Peyer's patch (tissue), 4 donors: Measurements from ENCODE around the gene ZNF837. TPM values are rescaled to one million over a fixed set of nuclear protein-coding genes. Genes with fewer than 3 reads are reported as not detected.
A peak's percentile ranks its signal among the peaks of the same experiment; 100 is the strongest.

ENCODE experiments used
- DNase-seq, 3 donors: peaks; one replicate each; pipeline ENCODE4 v3.0.0-alpha.2; 2017 to 2019
- H3K27ac ChIP-seq, 4 donors: fragments of 200-600 bp; sonication (generic); one replicate each; pipeline ENCODE4 v1.5.1; 2016 to 2019
- H3K27me3 ChIP-seq, 2 donors: fragments of 200-600 bp; sonication (generic); one replicate each; pipeline ENCODE4 v1.5.1; 2019
- H3K36me3 ChIP-seq, 3 donors: fragments of 200-600 bp; sonication (generic); one replicate each; pipeline ENCODE4 v1.5.1; 2016 to 2019
- H3K4me1 ChIP-seq, 4 donors: fragments of 200-600 bp; sonication (generic); one replicate each; pipeline ENCODE4 v1.5.1; 2016 to 2019
- H3K4me3 ChIP-seq, 4 donors: fragments of 200-600 bp; sonication (generic); 1 replicate in 3 of 4; 2 replicates in 1 of 4; pipeline ENCODE4 v1.5.1; 2016 to 2019; ENCODE audit warnings: mild to moderate bottlenecking in 1 of 4
- H3K9me3 ChIP-seq, 4 donors: fragments of 200-600 bp; sonication (generic); one replicate each; pipeline ENCODE4 v1.5.1; 2016 to 2019; ENCODE audit warnings: mild to moderate bottlenecking in 1 of 4
- CTCF ChIP-seq, 6 experiments: fragments of 450-650 bp in 4 of 6; fragments of 200-600 bp in 2 of 6; sonication (generic) in 1 of 6; IDR thresholded peaks; one replicate each; pipeline ENCODE4 v1.5.1; 2017 to 2019; ENCODE audit warnings: antibody characterized with exemption in 6 of 6, mild to moderate bottlenecking in 3 of 6, moderate library complexity in 1 of 6
- POLR2A ChIP-seq, 2 donors: fragments of 450-650 bp; IDR thresholded peaks; one replicate each; pipeline ENCODE4 v1.5.1; 2017; ENCODE audit warnings: antibody characterized with exemption in 2 of 2, mild to moderate bottlenecking in 2 of 2, moderate library complexity in 2 of 2
- total RNA-seq, 4 donors: library from RNA; depleted of rRNA; stranded (reverse); fragments of >200 nt; gene quantifications; one replicate each; pipeline ENCODE4 v1.1.0, GENCODE V29; 2016

ZNF837 gene
- total RNA-seq, 4 donors from 2014 or later: 3.3 to 10.9 (median 7.7) TPM

- TF ChIP-seq CTCF (IDR thresholded peaks at IDR 0.05): no peak
- TF ChIP-seq POLR2A (IDR thresholded peaks at IDR 0.05): no peak
- H3K4me3 ChIP-seq: no peak overlapping the region
- H3K27me3 ChIP-seq: peaks cover 0 to 18% of the 10 kb centered on the region in 2 donors
- H3K9me3 ChIP-seq: no peaks in the 10 kb centered on the region
- H3K36me3 ChIP-seq: peaks cover 0 to 44% (median 0%) of the 10 kb centered on the region in 3 donors
- no peak for DNase-seq
- peaks cover 0 to 10% (median 0%) of the 10 kb centered on the region in 4 donors for H3K4me1 ChIP-seq
- H3K27ac ChIP-seq: no peak overlapping the region
Observed at GRCh38 chr19:58394821-58395219, 14.0 kb upstream of the ZNF837 start.

DNA sequence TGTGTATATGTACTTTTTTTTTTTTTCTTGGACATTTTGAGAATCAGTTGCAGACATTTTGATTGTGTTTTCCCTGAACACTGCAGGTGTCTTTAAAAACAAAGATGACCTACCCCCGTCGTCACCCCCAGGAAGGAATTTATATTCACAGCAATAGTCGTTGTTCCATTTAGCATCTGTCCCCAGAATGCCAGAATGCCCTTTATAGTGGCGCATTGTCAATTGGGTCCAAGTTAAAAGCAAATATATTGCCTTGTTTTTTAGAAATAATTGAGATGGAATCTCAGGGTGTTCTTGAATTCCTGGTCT lies 12.8 kb upstream of the ZNF837 start:
- Histone ChIP-seq H3K4me1 (peaks cover 0 to 10% (median 0%) of the 10 kb centered on the region in 4 donors), H3K27me3 (peaks cover 0 to 18% of the 10 kb centered on the region in 2 donors), H3K27ac (no peak overlapping the region), H3K36me3 (peaks cover 0 to 55% (median 0%) of the 10 kb centered on the region in 3 donors), H3K4me3 (no peak overlapping the region), H3K9me3 (no peaks in the 10 kb centered on the region)
- TF ChIP-seq CTCF (IDR thresholded peaks at IDR 0.05) (no peak), POLR2A (IDR thresholded peaks at IDR 0.05) (no peak)
- DNase-seq: no peak

- Histone ChIP-seq H3K36me3 (peaks cover 0 to 56% (median 0%) of the 10 kb centered on the region in 3 donors), H3K9me3 (no peaks in the 10 kb centered on the region), H3K4me1 (peaks cover 0 to 12% (median under 1%) of the 10 kb centered on the region in 4 donors), H3K4me3 (no peak overlapping the region), H3K27ac (no peak overlapping the region), H3K27me3 (peaks cover 0 to 18% of the 10 kb centered on the region in 2 donors)
- DNase-seq: no peak
- TF ChIP-seq POLR2A (IDR thresholded peaks at IDR 0.05) (no peak), CTCF (IDR thresholded peaks at IDR 0.05) (no peak)
Observed at GRCh38 chr19:58392945-58393724, 12.3 kb upstream of the ZNF837 start.

DNA sequence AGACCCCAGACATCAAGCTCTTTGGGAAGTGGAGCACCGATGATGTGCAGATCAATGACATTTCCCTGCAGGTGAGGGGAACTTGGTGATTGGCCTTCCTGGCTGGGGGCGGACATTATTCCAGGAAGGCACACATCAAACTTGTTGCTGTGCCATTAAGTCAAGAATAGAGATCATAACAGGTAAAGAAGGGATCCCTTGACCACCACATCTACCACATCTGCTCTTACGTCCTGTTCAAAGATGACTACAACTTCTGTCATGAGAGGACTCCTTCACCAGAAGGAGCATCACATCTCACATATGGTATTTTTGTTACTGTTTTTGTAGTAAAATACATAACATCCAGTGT lies 7.3 kb upstream of the ZNF837 start:
- no peaks in the 10 kb centered on the region for H3K27me3 ChIP-seq
- TF ChIP-seq CTCF (IDR thresholded peaks at IDR 0.05): no peak
- TF ChIP-seq POLR2A (IDR thresholded peaks at IDR 0.05): no peak

GRCh38 chr19:58387338-58388174 lies 6.7 kb upstream of the ZNF837 start:
- H3K36me3 ChIP-seq: peaks cover 0 to 30% (median 0%) of the 10 kb centered on the region in 3 donors
- no peaks in the 10 kb centered on the region for H3K27me3 ChIP-seq
- peaks cover 0 to 19% (median 16%) of the 10 kb centered on the region in 4 donors for H3K4me1 ChIP-seq
- DNase-seq: no peak
- H3K4me3 ChIP-seq: peak overlapping the region; percentile 72 to 82 (median 79)
- peak overlapping the region; percentile 96 to 98 (median 98) for H3K27ac ChIP-seq
- TF ChIP-seq POLR2A (IDR thresholded peaks at IDR 0.05) (no peak), CTCF (IDR thresholded peaks at IDR 0.05) (no peak)
- no peaks in the 10 kb centered on the region for H3K9me3 ChIP-seq

More for the DNA sequence above, 7.3 kb upstream of the ZNF837 start:
- Histone ChIP-seq H3K27ac (no peak overlapping the region), H3K36me3 (peaks cover 0 to 36% (median 0%) of the 10 kb centered on the region in 3 donors), H3K4me3 (peak overlapping the region; percentile 72 to 82 (median 79)), H3K9me3 (no peaks in the 10 kb centered on the region), H3K4me1 (peaks cover 0 to 19% (median 16%) of the 10 kb centered on the region in 4 donors)
- no peak for DNase-seq
